B cell (primary cell): ENCODE results near the gene HILPDA. TPM values are rescaled to one million over a fixed set of nuclear protein-coding genes. Genes with fewer than 3 reads are reported as not detected.

Experiments used
- ATAC-seq: fragments of 200-7000 bp; cut with Tn5 transposase; one replicate; pipeline ENCODE4 v1.10.0; 2021; ENCODE audit warnings: low read depth, mild to moderate bottlenecking, moderate number of reproducible peaks, moderate library complexity
- CTCF ChIA-PET: fragments of 350-600 bp; sonication (Branson Sonifier 250); formaldehyde crosslinking; loops from one replicate; lab custom pipeline; 2021; ENCODE audit warnings: antibody characterized with exemption, inconsistent platforms; lab: Charles Lee
- POLR2A ChIA-PET: fragments of 350-600 bp; sonication (Branson Sonifier 250); formaldehyde crosslinking; loops from one replicate; lab custom pipeline; 2021; ENCODE audit warnings: antibody characterized with exemption; lab: Charles Lee
- DNase-seq: peaks from one replicate; pipeline ENCODE4 v3.0.0; 2013
- H2AFZ ChIP-seq: 2 replicates; pipeline ENCODE4 v1.6.1; 2012; ENCODE audit warnings: mild to moderate bottlenecking, low read depth, low read length; ENCODE audit not compliant: insufficient read depth, poor library complexity, severe bottlenecking
- H3K27ac ChIP-seq, 2 donors: 1 replicate in 1 of 2; 2 replicates in 1 of 2; pipeline ENCODE4 v1.5.1; 2012 to 2013; ENCODE audit warnings: low read length in 2 of 2, mild to moderate bottlenecking in 2 of 2, moderate library complexity in 1 of 2
- H3K27me3 ChIP-seq, 4 experiments: fragments of 200-600 bp in 1 of 4; sonication (generic) in 1 of 4; replicated peaks in 1 of 4; 1 replicate in 2 of 4; 2 replicates in 2 of 4; pipeline versions ENCODE4 v1.6.1 to v1.7.0; 2013 to 2016; ENCODE audit warnings: low read length in 3 of 4, mild to moderate bottlenecking in 2 of 4, mixed read lengths in 1 of 4, moderate library complexity in 1 of 4; ENCODE audit not compliant: insufficient read depth in 4 of 4, control insufficient read depth in 3 of 4; ENCODE audit errors: control extremely low read depth in 1 of 4
- H3K36me3 ChIP-seq, 2 experiments: replicated peaks in 1 of 2; 1 replicate in 1 of 2; 2 replicates in 1 of 2; pipeline versions ENCODE4 v1.6.1 to v1.7.1; 2013; ENCODE audit warnings: low read length in 1 of 2; ENCODE audit not compliant: insufficient read depth in 2 of 2, control insufficient read depth in 1 of 2; ENCODE audit errors: control extremely low read depth in 1 of 2, extremely low read depth in 1 of 2
- H3K4me1 ChIP-seq, 2 donors: fragments of 200-600 bp in 1 of 2; sonication (generic) in 1 of 2; 1 replicate in 1 of 2; 2 replicates in 1 of 2; pipeline versions ENCODE4 v1.5.1 to v1.6.1; 2013 to 2017; ENCODE audit warnings: low read length in 2 of 2; ENCODE audit not compliant: control insufficient read depth in 2 of 2, insufficient read depth in 2 of 2
- H3K4me2 ChIP-seq: replicated peaks from 2 replicates; pipeline ENCODE3; 2012; ENCODE audit warnings: mild to moderate bottlenecking, low read depth, low read length; ENCODE audit not compliant: poor library complexity, severe bottlenecking
- H3K4me3 ChIP-seq, 5 experiments: fragments of 200-600 bp in 1 of 5; sonication (generic) in 1 of 5; 1 replicate in 3 of 5; 2 replicates in 2 of 5; pipeline versions ENCODE4 v1.5.1 to v1.7.0; 2011 to 2016; ENCODE audit warnings: low read length in 4 of 5, mild to moderate bottlenecking in 4 of 5, low read depth in 2 of 5, control low read depth in 1 of 5, moderate library complexity in 1 of 5; ENCODE audit not compliant: insufficient read depth in 1 of 5; ENCODE audit errors: control extremely low read depth in 1 of 5, extremely low read depth in 1 of 5
- H3K79me2 ChIP-seq: fragments of 200-600 bp; sonication (generic); one replicate; pipeline ENCODE4 v1.6.0; 2016; ENCODE audit warnings: low read length; ENCODE audit not compliant: control insufficient read depth, insufficient read depth
- H3K9ac ChIP-seq: fragments of 200-600 bp; sonication (generic); 2 replicates; pipeline ENCODE4 v1.6.1; 2017; ENCODE audit warnings: mild to moderate bottlenecking, low read length, moderate library complexity
- H3K9me3 ChIP-seq, 3 donors: one replicate each; pipeline versions ENCODE4 v1.6.1 to v1.7.1; 2013; ENCODE audit warnings: low read length in 2 of 3; ENCODE audit not compliant: control insufficient read depth in 2 of 3, insufficient read depth in 1 of 3; ENCODE audit errors: control extremely low read depth in 1 of 3
- H4K20me1 ChIP-seq: 2 replicates; pipeline ENCODE4 v1.6.0; 2012; ENCODE audit warnings: mild to moderate bottlenecking, low read length; ENCODE audit not compliant: insufficient read depth, control insufficient read depth, poor library complexity, severe bottlenecking
- H3K27ac Mint-ChIP-seq: one replicate; pipeline ENCODE4 v1.8.0; 2021; ENCODE audit warnings: mixed read lengths
- H3K27me3 Mint-ChIP-seq: one replicate; pipeline ENCODE4 v1.8.0; 2021; ENCODE audit warnings: mixed read lengths
- H3K4me1 Mint-ChIP-seq: one replicate; pipeline ENCODE4 v1.8.0; 2021; ENCODE audit warnings: mixed read lengths
- H3K4me3 Mint-ChIP-seq: one replicate; pipeline ENCODE4 v1.8.0; 2021; ENCODE audit warnings: mixed read lengths
- H3K9me3 Mint-ChIP-seq: one replicate; pipeline ENCODE4 v1.8.0; 2022; ENCODE audit warnings: mixed read lengths; ENCODE audit not compliant: insufficient read depth
- EZH2 ChIP-seq: IDR thresholded peaks from 2 replicates; pipeline ENCODE4 v1.6.1; 2012; ENCODE audit warnings: borderline replicate concordance, low read depth, mild to moderate bottlenecking, moderate library complexity, low read length; ENCODE audit not compliant: insufficient read depth, poor library complexity, severe bottlenecking
- WGBS: methylation state at CpG from one replicate; pipeline ENCODE4 v1.1.5; 2013; ENCODE audit warnings: missing lambda C conversion rate; ENCODE audit not compliant: insufficient coverage; 5-methylcytosine and 5-hydroxymethylcytosine counted together
- intact Hi-C: fragments of 100-400 bp; cut with micrococcal nuclease; formaldehyde crosslinking; loops from one replicate; pipeline ENCODE4 v1.10.0; 2022
- polyA plus RNA-seq: library from polyadenylated mRNA; depleted of rRNA; stranded (reverse); fragments of >200 nt; gene quantifications from 2 replicates; pipeline ENCODE4 v1.2.3, GENCODE V29; 2012
- total RNA-seq, 2 donors: library from RNA; stranded (reverse); fragments of 120-200 nt in 1 of 2; gene quantifications; 1 replicate in 1 of 2; 2 replicates in 1 of 2; pipeline versions ENCODE4 v1.2.3 to v1.2.4, GENCODE V29; 2013 to 2022
- TF ChIP-seq, protein P1 (sequence below): fragments of 200-600 bp; IDR thresholded peaks from one replicate; pipeline ENCODE4 v1.8.0; 2022; ENCODE audit warnings: antibody characterized with exemption, mild to moderate bottlenecking

HILPDA gene
- total and polyA plus RNA-seq, 2 donors (not counting 1 experiment from before 2014, with no cell fraction given): 6.5 to 10.1 TPM

DNA sequence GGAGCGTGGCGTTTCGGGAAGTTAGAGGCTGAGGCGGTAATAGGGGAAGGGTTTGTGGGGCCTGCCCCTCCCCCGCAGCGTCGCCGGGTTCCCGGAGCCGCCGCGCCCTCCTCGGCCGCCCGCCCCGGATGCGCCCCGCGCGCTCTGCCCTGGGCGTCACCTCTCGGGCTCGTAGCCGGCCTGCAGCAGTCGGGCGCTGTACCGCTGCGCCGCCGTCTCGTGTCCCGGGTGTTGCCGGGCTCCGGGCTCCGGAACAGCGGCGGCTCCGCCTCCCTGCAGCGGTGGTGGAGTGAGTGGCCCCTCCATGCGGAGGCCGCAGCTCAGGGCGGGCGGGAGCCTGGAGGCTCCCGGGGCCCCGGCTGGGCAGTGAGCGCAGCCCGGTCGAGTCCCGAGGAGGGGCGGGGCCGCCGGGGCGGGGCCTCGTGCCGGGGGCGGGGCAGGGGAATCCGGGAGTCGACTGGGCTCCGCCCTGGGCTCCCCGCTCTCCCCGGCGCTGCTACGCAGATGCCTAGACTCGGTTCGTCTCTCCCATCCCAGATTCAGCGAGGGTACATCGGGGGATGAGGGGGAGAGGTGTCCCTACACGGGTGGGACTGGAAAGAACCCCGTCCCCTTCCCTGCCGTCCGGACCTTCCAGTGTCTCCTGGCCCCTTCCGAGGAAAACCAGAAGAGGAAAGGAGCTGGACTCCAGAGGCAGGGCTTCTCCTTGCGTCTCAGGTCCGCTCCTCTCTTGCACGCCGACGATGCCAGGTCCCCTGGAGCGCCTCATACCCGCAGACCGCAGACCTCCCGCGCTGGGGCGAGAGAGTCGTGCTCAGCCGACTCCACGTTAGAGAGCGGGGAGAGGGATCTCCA is 45.9 kb upstream of the HILPDA start, which contains the start of gene IMPDH1:
TSS of gene IMPDH1 (minus strand) at position 387 of the 855 bp plus-strand sequence. CDS start at position 306, 81 bp downstream.
- intact Hi-C loops: loop anchor here (1.0 to 5.0 kb wide), 5 partner anchors 17 to 329 kb away; partner anchors contain the start of genes CALU, HILPDA and RBM28
- Histone ChIP-seq H3K79me2 (no peaks in the 10 kb centered on the region), H3K4me2 (peak within 1 kb of the TSS; percentile 86), H3K9me3 (no peaks in the 10 kb centered on the region), H3K27me3 (peaks cover 0 to 3% (median 0%) of the 10 kb centered on the region in 4 experiments), H3K27ac (peak within 1 kb of the TSS; percentile 64 to 68), H4K20me1 (peaks cover 5% of the 10 kb centered on the region), H2AFZ (peak within 1 kb of the TSS; percentile 82), H3K9ac (peak within 1 kb of the TSS; percentile 77), H3K36me3 (no peaks in the 10 kb centered on the region), H3K4me1 (peaks cover 18 to 52% of the 10 kb centered on the region in 2 donors), H3K4me3 (peak within 1 kb of the TSS; percentile 73 to 93 (median 86))
- under 1% methylated on average over 83 of the region's 87 CpGs for WGBS
- Mint-ChIP-seq H3K4me3 (peak within 1 kb of the TSS; percentile 95), H3K4me1 (peaks cover 37% of the 10 kb centered on the region), H3K27ac (peak within 1 kb of the TSS; percentile 86), H3K9me3 (no peaks in the 10 kb centered on the region), H3K27me3 (peaks cover 4% of the 10 kb centered on the region)
- POLR2A ChIA-PET: no interaction called here
- peak; percentile 81 for ATAC-seq
- CTCF ChIA-PET: interaction anchor here (0.7 to 23.4 kb wide), 7 partner anchors 10 to 65 kb away, joined by 3 to 331 read pairs (median 4); no protein-coding TSS in a partner anchor
- peak; percentile 91 for DNase-seq
- TF ChIP-seq, protein P1, sequence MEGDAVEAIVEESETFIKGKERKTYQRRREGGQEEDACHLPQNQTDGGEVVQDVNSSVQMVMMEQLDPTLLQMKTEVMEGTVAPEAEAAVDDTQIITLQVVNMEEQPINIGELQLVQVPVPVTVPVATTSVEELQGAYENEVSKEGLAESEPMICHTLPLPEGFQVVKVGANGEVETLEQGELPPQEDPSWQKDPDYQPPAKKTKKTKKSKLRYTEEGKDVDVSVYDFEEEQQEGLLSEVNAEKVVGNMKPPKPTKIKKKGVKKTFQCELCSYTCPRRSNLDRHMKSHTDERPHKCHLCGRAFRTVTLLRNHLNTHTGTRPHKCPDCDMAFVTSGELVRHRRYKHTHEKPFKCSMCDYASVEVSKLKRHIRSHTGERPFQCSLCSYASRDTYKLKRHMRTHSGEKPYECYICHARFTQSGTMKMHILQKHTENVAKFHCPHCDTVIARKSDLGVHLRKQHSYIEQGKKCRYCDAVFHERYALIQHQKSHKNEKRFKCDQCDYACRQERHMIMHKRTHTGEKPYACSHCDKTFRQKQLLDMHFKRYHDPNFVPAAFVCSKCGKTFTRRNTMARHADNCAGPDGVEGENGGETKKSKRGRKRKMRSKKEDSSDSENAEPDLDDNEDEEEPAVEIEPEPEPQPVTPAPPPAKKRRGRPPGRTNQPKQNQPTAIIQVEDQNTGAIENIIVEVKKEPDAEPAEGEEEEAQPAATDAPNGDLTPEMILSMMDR: no peak
- no peak for TF ChIP-seq EZH2

DNA sequence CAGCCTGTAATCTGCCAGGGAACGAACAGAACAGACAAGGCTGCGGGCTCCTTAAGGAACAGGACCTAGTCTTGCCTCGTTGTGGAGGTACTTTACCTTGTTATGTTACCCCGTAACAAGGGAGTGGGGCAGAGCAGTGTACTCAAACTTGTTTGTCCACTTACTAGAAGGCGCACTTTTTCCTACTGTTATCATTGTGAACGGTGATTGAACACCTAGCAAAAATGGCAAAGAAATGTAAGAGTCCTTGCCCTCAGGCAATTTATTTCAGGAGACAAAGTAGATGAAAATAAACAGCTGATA is 45.3 kb upstream of the HILPDA start:
- intact Hi-C loops: loop anchor here (1.0 kb wide), 2 partner anchors 17 to 45 kb away; partner anchors contain the start of gene HILPDA
- ChIA-PET CTCF (interaction anchor here (1.0 to 23.4 kb wide), 3 partner anchors 16 to 64 kb away, joined by 3 to 331 read pairs (median 4); no protein-coding TSS in a partner anchor), POLR2A (no interaction called here)
- no peaks in the 10 kb centered on the region for H3K79me2 ChIP-seq
- Mint-ChIP-seq H3K4me3 (peak overlapping the region; percentile 95), H3K27me3 (peaks cover 4% of the 10 kb centered on the region), H3K4me1 (peaks cover 34% of the 10 kb centered on the region), H3K27ac (peak overlapping the region; percentile 86), H3K9me3 (no peaks in the 10 kb centered on the region)
- DNase-seq: no peak
- no peaks in the 10 kb centered on the region for H3K36me3 ChIP-seq
- ATAC-seq: no peak
- peak overlapping the region; percentile 82 for H2AFZ ChIP-seq
- no peaks in the 10 kb centered on the region for H4K20me1 ChIP-seq
- H3K27ac ChIP-seq: peak overlapping the region; percentile 64 to 68
- peak overlapping the region; percentile 86 for H3K4me2 ChIP-seq
- WGBS: 0% methylated on average over 1 of the region's 6 CpGs
- peaks cover 13 to 46% of the 10 kb centered on the region in 2 donors for H3K4me1 ChIP-seq
- H3K4me3 ChIP-seq: peak overlapping the region; percentile 43 to 93 (median 86)
- H3K9me3 ChIP-seq: no peaks in the 10 kb centered on the region
- peaks cover 0 to 4% (median 0%) of the 10 kb centered on the region in 4 experiments for H3K27me3 ChIP-seq
- H3K9ac ChIP-seq: peak overlapping the region; percentile 77
- TF ChIP-seq, protein P1: no peak
- TF ChIP-seq EZH2: no peak
